22Rv1 (cell line): ENCODE measurements around the gene TRAM2.

Experiments
- H3K27ac ChIP-seq: fragments of 450-650 bp; 2 replicates; pipeline ENCODE4 v1.5.1; 2017
- CTCF ChIP-seq: fragments of 450-650 bp; IDR thresholded peaks from 2 replicates; pipeline ENCODE4 v1.5.1; 2017; ENCODE audit warnings: mild to moderate bottlenecking
- ZFX ChIP-seq: fragments of 450-650 bp; IDR thresholded peaks from 2 replicates; pipeline ENCODE4 v1.6.1; 2017; ENCODE audit warnings: antibody characterized with exemption, borderline replicate concordance

TRAM2 gene

DNA sequence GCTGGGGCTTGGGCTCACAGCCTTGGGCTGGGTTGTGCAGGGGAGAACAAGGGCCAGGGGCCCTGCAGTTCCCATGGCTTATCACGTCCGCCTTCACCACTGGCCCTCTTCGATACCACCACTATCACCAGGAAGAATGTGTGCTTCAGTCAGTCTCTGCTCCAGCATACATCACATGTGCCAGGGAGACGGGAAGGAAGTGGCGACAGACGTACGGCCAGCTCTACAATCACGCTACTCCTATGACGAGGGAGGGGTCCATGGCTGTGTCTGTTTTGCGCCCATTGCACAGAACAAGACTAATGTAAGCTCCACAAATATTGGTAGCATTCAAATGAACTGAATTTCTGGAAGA, 72.1 kb downstream of the TRAM2 start:
- peak overlapping the region; percentile 82 for H3K27ac ChIP-seq
- TF ChIP-seq CTCF: no peak

- peak overlapping the region; percentile 82 for H3K27ac ChIP-seq
- TF ChIP-seq CTCF (no peak), ZFX (no peak)
Observed at GRCh38 chr6:52503851-52504781, 72.7 kb downstream of the TRAM2 start.

GRCh38 chr6:52503323-52503747, 73.5 kb downstream of the TRAM2 start:
- peak overlapping the region; percentile 82 for H3K27ac ChIP-seq
- TF ChIP-seq ZFX (no peak), CTCF (no peak)

DNA sequence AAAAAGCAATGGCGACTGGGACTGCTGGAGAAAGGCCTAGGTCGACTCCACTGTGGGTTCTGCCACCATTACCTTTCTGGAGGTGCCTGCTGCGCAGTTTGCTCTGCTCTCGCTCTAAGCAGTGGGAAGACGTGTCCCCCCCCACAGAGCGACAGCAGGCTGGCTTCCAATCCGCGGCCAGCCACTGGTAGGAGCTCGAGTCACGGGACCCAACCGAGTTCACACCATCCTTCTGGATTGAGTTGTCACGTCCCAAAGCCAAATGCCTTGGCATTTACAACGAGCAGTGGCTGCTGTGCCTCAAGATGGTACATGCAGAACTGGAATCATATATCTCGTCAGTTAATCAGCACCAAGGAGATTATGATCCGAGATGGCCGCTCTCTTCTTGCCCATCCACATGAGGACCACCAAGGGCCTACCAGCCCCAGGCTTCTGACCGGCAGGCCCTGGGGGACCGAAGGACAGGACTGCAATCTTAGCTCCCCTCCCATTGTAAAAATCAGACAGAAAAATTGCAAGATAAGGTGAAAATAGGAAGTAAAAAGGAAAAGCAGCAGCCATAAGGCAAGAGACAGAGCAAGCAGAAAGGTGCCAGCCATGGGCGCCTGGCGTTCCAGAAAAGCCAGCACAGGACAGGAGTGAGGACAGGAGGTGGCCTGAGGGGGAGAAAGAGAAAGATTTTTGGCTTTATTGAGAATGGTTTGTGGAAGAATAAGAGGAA, 74.4 kb downstream of the TRAM2 start:
- TF ChIP-seq ZFX: no peak
- TF ChIP-seq CTCF: no peak
- no peak overlapping the region for H3K27ac ChIP-seq

DNA sequence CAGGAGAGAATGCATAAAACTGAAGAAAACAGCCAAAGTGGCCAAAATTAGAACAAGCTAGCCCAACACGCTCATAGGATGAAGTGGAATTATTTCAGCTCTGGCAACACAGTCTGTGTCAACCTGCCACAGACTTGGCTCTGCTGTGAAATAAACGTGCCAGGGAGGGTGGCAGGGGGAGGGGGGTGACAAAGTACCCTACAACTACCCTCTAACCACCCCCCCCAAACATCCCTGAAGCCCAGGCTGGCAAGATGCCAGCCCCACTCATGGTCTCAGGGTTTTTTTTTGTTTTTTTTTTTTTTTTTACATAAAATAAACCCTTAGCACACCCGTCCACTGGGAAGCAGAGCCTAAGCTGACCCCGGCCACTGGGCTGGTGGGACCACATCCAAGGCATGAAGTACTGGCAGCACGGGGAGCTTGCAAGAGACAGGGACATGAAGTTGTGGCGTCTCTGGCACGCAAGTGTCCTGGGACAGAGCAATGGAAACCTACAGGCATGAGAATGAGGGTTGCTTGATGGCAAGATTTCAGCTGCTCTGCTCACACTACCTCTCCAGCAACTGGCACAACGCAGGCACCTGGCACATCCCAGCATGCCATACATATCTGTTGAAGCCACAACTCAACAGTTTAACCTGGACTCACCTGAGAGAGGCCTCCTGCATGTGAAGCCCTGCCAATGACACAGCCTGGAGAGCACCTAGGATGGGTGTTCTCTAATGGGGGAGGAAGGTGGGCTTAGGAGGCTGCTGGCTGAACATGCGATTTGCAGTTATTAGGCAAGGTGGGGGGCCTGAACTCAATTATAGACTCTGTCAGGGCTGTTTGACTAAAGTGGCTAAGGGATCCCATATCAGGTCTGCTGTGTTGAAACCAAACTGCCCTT, 76.4 kb downstream of the TRAM2 start:
- TF ChIP-seq CTCF (no peak), ZFX (no peak)
- no peak overlapping the region for H3K27ac ChIP-seq

DNA sequence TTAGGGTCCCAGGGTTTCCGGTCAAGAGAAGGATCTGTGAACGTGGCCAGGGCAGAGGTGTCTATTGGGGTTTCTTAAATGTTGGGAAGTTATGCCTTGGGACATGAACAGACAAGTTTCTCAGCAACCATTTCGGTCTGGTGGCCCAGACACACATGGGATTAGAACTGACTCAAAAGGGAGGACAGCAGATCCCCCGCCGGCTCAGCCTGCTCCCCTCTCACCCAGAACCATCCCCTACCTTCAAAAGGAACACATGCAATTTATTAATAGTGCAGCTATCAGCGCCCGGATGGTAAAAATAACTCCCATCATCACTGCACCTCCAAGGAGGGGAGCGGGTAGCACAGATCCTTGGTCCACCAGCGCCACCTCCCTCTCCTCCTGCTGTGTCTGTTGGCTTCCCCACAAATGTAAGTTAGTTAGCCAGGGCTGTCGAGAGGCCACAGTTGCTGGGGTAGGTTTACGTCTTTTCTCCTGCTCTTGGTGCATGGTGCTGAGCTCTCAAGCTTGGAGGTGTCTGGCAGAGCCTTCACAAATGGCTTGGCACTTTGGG, 77.1 kb downstream of the TRAM2 start:
- no peak overlapping the region for H3K27ac ChIP-seq
- no peak for TF ChIP-seq CTCF
- TF ChIP-seq ZFX: no peak
